Activated gamma-delta T cell treated with Interleukin-2 at 50 U/mL for 16 hours (primary cell): Measurements from ENCODE around the gene HOXC10.

Source experiments
- DNase-seq: peaks from one replicate; pipeline ENCODE4 v3.0.0-alpha.2; 2020

The HOXC10 gene

DNA sequence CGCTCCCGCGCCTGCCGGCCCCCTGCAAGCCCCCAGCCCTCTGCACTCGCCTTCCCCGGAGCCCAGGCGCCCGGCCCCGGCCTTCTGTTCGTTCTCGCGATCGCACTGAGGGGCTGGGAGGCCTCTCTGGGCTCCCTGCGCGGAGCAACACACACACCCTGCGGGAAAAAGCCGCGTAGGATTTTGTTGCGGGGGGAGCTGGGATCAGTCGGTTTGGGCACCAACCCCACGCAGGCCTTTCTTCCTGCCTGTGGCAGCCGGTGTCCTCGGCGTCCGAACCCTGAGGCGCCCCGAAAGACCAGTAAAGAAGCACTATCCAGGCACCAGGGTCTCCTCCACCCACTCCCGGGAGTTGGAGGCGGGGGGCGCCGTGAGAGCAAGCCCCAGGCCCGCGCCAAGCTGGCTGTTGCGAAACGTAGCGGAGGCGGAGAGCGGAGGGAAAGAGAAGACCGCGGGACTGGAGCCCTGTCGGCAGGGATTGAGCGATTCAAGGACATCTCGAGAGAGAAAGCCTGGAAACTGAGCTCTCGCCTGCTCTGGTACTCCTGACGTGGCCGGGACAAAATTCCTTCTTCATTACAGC, 46.0 kb downstream of the HOXC10 start:
- no peak for DNase-seq

DNA sequence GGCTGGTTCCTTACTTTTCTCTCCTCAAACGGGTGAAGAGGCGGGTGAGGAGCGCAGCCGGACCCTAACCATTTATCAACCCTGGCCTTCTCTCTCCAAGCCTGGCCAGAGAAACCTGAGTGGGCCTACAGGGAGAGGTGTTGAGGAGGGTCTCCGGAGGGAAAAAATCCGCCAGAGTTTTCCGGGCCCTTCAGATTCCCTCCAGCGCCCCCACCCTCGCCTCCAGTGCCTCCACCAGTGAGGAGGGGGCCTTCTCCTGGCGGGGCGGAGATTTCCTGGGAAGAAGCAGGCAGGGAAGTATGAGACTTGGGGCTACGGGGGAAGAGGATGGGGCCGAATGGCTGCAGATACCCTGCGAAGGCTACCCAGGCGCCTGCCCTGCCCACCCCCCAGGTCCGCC, 46.5 kb downstream of the HOXC10 start:
- no peak for DNase-seq

- DNase-seq: no peak
Measured at GRCh38 chr12:54032086-54032619, 47.2 kb downstream of the HOXC10 start.

DNA sequence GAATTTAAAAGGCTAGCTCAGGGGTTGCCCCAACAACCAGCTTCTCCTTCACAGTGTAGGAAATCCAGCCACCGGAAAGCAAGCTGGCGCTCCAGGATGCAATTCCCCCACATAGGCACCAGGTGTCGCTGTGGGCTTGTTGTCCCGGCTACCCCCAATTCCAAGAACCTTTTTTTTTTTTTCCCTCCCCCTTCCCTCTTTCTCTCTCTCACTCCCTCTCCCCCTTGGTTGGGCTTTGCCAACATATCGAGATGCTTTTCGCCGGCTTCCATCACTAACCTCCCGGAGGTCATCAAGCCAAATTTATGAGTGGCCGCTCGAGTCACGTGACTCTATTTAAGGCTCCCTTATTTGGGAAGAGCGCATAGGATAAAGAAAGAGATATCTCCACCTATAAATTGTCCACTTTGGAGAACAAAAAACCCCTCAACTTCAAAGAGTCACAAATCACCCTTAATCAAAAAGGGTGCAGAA, 47.7 kb downstream of the HOXC10 start, which contains the start of gene HOXC5:
TSS of gene HOXC5 (plus strand) at position 424 of the 474 bp plus-strand sequence. CDS start 73 bp downstream, outside the sequence.
- DNase-seq: peak; percentile 57

DNA sequence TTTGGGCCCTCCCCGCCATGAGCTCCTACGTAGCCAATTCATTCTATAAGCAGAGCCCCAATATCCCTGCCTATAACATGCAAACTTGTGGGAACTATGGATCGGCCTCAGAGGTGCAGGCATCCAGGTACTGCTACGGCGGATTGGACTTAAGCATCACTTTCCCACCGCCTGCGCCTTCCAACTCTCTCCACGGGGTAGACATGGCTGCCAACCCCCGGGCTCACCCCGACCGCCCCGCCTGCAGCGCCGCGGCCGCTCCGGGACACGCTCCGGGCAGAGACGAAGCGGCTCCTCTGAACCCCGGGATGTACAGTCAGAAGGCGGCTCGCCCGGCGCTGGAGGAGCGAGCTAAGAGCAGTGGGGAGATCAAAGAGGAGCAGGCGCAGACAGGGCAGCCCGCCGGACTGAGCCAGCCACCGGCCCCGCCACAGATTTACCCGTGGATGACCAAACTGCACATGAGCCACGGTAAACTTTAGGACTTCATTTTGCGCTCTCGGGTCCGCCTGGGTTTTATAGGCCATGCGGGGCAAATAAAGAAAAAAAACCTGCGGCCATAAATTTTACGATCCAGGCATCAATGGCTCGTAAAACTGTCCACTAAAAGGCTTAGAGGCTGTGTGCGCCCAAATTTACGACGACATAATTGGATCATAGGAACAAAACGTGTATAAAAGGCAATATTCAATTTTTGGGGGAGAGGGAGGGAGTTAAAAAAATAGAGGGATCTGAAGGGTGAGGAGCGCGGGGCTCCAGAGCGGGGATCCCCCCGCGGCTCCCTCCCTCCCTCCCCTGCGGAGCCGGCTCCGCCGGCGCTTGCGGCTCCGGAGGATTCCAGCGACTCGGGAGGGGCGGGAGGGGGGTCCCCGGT, 48.4 kb downstream of the HOXC10 start:
- DNase-seq: no peak

DNA sequence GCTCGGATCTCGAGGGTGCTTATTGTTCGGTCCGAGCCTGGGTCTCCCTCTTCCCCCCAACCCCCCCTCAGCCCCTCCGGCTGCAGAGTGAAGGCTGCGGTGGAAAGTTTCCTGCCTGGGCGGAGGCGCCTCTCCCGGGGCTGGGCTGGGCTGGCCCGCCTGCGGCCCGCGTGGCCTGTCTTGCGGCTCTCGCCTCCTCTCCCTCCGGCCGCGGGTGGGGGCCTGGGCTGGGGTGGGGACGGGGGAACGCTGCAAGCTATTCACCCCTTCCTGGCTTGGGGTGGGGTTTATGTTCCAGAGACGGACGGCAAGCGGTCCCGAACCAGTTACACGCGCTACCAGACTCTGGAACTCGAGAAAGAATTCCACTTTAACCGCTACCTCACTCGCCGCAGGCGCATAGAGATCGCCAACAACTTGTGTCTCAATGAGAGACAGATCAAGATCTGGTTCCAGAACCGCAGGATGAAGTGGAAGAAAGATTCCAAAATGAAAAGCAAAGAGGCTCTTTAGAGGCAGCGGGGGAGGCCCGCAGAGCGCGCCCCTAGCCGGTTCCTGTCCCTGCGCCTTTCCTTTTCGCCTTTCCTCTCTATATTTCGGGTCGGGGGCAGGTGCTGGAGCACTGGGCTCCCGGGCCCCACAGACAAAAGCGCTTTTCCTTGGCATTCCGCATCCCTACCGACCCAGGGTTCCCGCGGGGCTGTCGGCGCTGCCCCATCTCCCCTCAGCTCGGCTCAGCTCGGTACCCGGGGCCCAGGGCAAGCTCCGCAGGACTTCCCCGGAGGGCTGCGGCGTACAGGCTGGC, 49.2 kb downstream of the HOXC10 start:
- no peak for DNase-seq

DNA sequence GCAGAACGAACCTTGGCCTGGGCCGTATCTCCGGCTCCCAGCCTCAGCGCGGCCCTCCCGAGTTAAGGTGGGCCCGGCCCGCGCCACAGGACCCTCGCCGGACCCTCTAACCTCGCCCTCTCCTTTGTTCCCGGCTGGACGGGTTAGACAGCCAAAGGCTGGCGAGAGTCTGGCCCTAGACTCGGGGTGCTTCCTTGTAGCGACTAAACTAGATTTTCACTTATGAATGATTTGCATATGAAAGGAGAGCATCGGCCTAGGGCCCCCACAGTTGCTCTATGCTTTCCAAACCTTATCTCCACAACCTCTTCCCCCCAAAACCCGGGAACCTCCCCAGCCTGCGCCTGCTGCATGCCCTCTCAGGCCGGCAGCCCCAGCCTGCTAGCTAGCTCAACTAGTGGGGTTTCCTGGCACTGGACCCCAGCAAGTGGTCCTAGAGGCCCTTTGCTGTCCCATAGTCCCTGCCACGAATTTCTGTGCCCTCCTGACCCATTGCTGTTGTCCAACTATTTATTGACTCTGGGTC, 49.9 kb downstream of the HOXC10 start:
- no peak for DNase-seq

- DNase-seq: no peak
Measured at GRCh38 chr12:54035568-54036264, 50.8 kb downstream of the HOXC10 start.

DNA sequence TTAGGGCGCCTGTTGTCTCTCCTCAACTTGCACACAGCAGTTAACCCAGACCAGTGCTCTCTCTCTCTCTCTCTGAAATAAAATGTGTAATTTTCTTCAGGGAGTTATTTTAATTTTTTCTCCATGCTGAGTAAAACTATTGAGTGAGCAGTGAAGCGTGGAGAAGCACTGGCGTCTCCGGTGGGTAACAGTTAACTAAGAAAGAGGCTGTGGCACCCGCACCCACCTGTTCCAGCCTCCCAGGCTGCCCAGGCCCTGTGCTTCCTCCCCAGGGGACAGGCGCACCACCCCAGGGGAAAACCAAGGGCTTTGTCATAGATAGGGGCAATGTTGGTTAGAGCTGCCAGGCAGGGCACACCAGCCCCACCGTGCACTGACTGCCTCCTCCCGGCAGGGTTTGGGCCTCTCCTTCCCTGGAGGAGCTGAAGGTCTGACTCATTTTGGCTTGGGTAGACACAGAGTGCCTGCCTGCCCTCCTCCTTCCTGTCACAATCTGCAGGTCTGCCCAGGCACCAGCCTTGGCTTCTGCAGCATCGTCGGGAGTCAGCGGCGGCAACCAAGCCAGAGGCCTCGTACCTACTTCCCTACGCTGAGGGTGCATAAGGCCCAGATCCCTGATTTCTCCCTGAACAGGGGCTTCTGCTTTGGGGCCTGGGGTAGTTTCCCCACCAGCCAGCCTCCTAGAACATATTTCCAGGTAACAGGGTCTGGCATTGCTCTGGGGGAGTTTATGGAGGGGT, 51.8 kb downstream of the HOXC10 start:
- no peak for DNase-seq

DNA sequence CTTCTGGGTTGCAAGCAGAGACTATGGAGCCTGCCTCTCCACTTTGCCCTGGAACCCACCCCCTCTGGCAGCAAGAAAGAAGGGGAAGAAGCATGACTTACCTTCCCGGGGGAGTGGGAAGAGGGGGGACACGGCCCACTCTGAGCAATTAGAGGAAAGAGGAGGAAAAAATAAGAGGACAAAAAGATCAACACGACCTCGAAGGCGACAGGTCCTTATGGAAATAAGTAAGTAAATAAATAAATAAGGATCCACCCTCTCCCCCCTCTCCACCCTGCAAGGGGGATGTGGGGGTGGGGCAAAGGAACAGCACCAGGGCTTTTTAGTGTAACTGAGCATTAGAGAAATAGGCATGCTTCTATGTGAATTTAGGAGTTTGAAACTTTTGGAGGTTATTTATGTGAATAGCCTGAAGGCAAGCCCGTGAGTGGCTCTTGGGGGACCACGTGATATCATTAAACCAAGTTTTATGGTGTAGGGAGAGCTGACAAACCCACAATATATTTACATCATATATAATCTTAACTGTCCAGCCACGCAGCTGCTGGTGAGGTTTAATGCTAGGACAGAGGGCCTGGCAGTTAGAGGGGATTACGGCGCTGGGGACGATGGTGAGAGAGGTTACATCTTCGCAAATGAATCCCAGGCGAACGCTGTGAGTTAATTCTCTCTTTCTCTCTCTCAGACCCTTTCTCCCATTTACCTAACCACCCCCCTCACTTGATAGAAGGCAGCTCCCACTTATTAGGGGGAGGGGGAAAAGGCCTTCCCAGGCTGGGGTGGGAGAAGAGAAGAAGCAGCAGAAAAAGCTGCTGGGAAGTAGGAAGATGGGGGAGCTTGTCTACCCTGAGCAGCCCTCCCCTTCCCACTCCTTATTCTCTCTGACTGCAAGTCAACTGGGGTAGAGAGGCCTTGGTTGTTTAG, 52.7 kb downstream of the HOXC10 start:
- no peak for DNase-seq

DNA sequence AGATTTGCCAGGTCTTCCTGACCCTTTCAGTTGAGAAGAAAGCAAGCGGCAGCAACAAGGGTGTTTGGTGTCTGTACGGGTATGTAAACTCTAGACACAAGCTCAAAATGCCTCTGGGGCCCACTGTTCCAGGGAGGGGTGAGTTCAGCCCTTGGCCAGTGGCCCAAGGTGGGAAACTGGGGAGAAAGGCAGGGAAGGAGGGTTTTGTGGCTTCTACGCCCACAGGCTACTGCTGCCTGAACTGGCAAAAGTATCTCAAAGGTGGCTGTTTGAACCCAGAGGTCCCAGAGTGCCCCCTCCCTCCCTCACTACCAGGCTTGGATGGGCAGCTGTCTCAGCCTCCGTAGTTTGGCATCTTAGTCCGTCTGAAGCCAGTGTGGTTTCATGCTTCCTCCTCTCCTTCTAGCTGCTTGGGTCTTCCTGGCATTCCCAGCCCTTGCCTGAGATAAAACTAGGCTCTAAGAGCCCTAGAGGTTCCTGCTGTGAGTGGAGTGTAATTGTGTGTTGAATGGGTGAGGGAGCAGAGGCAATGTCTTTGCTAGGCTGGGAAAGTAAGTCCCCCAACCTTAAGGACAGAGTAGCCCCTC, 53.4 kb downstream of the HOXC10 start:
- no peak for DNase-seq

- DNase-seq: no peak
Measured at GRCh38 chr12:54038871-54039414, 54.0 kb downstream of the HOXC10 start.

DNA sequence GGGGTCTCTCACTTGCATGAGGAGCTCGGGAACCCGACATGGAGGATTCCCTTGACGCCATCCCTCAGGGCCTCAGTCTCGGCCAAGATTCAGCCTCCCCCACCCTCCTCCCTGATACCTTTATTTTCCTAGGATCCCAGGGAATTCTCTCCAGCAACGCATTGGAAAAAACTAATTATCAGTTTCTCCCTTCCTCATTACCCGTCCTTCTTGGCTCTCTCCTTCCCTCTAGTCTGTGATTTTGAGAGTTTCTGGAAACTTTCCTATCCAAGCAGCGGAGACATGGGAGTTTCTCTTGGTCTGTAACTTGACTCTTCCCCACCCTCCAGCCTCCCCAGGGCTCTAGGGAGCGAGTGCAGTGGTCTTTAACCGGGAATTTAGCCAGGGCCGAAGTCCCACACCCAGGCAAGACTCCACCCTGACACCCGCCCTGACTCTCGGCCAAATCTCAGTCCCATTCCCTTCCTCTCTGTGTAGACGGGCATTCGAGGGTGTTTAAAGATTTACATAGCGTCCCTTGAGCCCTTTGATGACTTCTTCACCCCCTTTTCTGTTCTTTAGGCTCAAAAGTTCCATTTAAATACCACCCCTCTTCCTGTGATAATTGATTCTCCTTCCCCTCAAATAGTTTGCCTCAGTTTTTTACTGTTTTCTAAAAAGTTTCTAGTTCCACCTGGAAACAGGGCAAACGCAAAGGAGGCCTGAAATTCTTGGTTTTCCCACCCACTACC, 54.6 kb downstream of the HOXC10 start:
- DNase-seq: no peak
